ENCODE results near the gene PALM2AKAP2.

The PALM2AKAP2 gene

DNA sequence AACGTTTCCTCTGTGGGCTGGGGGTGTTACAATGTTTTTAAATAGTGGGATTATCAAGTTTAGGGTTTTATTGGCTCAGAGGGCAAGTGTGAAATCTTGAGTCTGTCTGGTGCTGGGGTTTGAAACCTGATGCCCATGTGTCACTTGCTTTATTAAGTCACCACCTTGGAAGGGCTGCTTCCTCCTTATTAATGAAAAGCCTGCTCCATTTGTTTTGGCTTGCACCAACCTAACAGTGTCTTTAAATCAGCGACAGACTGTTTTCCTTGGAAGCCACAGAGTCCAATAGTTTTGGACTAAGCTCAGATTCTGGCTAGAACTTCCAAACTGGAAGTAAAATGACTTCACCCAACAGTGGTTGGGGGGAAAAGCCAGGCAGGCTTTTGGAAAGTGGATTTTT lies 10.7 kb upstream of the PALM2AKAP2 start:
- DNase-seq (ENCODE audit: low spot score): no peak
- TF ChIP-seq, protein P1, sequence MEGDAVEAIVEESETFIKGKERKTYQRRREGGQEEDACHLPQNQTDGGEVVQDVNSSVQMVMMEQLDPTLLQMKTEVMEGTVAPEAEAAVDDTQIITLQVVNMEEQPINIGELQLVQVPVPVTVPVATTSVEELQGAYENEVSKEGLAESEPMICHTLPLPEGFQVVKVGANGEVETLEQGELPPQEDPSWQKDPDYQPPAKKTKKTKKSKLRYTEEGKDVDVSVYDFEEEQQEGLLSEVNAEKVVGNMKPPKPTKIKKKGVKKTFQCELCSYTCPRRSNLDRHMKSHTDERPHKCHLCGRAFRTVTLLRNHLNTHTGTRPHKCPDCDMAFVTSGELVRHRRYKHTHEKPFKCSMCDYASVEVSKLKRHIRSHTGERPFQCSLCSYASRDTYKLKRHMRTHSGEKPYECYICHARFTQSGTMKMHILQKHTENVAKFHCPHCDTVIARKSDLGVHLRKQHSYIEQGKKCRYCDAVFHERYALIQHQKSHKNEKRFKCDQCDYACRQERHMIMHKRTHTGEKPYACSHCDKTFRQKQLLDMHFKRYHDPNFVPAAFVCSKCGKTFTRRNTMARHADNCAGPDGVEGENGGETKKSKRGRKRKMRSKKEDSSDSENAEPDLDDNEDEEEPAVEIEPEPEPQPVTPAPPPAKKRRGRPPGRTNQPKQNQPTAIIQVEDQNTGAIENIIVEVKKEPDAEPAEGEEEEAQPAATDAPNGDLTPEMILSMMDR (IDR thresholded peaks at IDR 0.05; ENCODE audit: borderline replicate concordance, control extremely low read depth, extremely low read depth, insufficient read depth, missing control alignments): no peak
- in situ Hi-C loops (cut with MboI; ENCODE audit: low sequenced_read_pairs, unreplicated experiment): no loop called here

DNA sequence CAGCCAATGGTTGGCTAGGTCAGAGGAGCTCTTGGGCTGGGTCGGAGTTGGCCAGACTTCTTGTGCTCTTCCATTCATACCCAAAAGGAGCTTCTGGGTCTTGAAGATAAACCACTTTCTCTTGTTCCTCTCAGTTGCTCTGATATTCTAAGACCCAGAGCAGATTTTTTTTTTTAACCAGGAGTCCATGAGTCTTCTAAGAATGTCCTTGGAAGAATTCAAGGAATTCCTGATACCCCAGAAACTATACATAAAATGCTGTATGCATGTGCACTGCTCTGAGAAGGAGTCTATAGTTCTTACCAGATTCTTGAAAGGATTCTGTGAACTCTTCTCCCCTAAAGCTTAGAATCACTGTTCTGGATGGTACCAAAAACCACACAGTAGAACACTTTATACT lies 9.9 kb upstream of the PALM2AKAP2 start:
- TF ChIP-seq, protein P1 (IDR thresholded peaks at IDR 0.05; ENCODE audit: borderline replicate concordance, control extremely low read depth, extremely low read depth, insufficient read depth, missing control alignments): no peak
- DNase-seq (ENCODE audit: low spot score): no peak
- in situ Hi-C loops (cut with MboI; ENCODE audit: low sequenced_read_pairs, unreplicated experiment): no loop called here

DNA sequence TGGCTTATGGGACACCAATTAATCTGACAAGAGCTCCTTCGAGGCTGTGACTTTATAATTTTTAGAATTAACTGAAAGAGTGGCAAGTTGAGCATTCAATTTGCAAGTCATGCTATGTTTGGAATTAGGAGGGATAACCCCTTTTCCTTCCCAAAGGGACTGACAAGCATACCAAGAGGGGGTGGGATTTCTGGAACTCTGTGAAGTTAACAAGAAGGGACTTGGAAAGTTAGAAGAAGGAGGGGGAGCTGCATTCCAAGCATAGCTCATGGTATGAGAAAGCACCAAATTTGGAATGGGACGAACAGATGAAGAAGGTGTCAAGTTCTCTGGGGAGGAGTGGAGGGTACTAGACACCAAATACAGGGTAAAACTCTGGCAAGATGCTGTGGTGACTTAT lies 8.9 kb upstream of the PALM2AKAP2 start:
- in situ Hi-C loops (cut with MboI; ENCODE audit: low sequenced_read_pairs, unreplicated experiment): no loop called here
- TF ChIP-seq, protein P1 (IDR thresholded peaks at IDR 0.05; ENCODE audit: borderline replicate concordance, control extremely low read depth, extremely low read depth, insufficient read depth, missing control alignments): no peak
- no peak for DNase-seq (ENCODE audit: low spot score)

DNA sequence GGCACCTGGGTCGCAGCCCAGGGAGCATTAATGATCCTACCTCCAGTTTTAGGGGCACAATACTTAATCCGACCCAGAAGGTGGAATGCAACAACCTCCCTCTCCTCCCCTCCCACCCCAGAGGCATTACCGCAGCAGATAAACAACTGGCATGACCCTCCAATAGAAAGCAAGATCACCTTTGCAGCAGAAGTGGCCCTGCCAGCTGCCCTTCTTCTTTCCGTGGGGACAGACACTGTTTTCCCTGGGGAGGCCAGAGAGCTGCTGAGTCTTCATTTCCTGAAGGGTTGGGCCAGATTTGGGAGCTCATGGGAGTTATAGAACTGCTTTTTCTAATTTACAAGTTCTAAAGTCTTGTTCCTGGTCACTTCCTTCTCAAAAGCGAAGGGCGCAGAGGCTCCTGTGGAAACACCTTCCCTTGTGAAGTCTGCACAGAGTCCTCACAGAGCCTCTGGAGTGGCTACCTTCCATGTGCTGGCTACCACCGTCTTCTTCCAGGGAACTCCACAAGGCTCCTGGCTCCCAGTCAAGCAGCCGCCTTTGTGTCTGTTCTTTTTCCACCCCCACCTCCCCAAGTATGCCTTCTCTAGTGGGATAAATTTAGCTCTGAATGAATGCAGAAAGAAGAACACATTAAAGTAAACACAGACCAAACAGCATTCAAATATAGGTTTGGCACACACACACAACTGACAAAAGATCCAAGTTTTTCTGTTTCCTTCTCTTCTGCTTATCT lies 8.0 kb upstream of the PALM2AKAP2 start:
- in situ Hi-C loops (cut with MboI; ENCODE audit: low sequenced_read_pairs, unreplicated experiment): no loop called here
- no peak for DNase-seq (ENCODE audit: low spot score)
- TF ChIP-seq, protein P1 (IDR thresholded peaks at IDR 0.05; ENCODE audit: borderline replicate concordance, control extremely low read depth, extremely low read depth, insufficient read depth, missing control alignments): no peak

DNA sequence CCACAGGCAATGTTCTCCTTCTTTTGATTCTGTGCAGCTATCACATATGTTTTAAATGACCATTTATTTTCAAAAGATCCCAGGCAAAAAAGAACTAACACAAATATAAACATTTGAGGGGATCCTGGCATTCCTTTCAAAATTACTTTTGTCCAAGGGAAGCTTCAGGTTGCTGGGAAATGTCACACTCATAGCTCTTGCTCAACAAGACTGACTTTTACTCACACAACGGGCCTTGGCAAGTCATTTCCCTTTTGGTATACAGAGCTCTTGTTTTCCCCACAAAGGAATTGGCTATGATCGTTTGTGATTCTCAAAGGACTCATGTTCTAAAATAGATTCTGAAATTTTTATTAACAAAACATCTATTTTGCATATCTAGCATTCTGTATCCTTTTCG lies 4.5 kb upstream of the PALM2AKAP2 start:
- in situ Hi-C loops (cut with MboI; ENCODE audit: low sequenced_read_pairs, unreplicated experiment): no loop called here
- no peak for DNase-seq (ENCODE audit: low spot score)
- TF ChIP-seq, protein P1 (IDR thresholded peaks at IDR 0.05; ENCODE audit: borderline replicate concordance, control extremely low read depth, extremely low read depth, insufficient read depth, missing control alignments): no peak

DNA sequence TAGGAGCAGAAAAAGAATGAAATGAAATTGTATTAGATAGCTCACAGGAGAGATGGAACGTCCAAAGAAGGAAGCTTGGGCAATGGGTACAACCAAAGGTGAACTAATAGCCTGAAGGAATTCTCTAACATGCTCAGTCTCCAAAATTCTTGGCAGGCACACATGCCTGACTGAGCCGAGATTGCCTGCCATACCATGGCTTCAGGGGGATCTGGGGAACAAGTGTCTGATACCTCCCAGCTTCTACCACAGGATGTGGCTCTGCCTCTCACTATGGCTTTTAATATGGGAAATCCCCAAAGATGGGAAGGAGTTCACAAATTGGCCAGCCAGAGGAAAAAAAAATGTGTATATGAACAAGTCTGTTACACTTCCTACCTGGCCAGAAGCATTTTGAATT lies 3.6 kb upstream of the PALM2AKAP2 start:
- TF ChIP-seq, protein P1 (IDR thresholded peaks at IDR 0.05; ENCODE audit: borderline replicate concordance, control extremely low read depth, extremely low read depth, insufficient read depth, missing control alignments): no peak
- no peak for DNase-seq (ENCODE audit: low spot score)
- in situ Hi-C loops (cut with MboI; ENCODE audit: low sequenced_read_pairs, unreplicated experiment): no loop called here

All from GM13976 (cell line).